Lower leg skin (tissue), 4 donors: Measurements from ENCODE around the gene ZMAT1. TPM values are rescaled to one million over a fixed set of nuclear protein-coding genes. Genes with fewer than 3 reads are reported as not detected.
A peak's percentile ranks its signal among the peaks of the same experiment; 100 is the strongest.
"Not testable (repeated sequence)": the region's sequence is repeated elsewhere in the genome, so short reads cannot be mapped to it uniquely, and the experiment has no call there.

Experiments used
- DNase-seq, 2 donors: peaks; one replicate each; pipeline ENCODE4 v3.0.0-alpha.2; 2019; ENCODE audit warnings: low spot score in 2 of 2
- H3K4me3 ChIP-seq: fragments of 200-600 bp; sonication (generic); 2 replicates; pipeline ENCODE4 v1.5.1; 2017; ENCODE audit warnings: mild to moderate bottlenecking, low read depth; ENCODE audit not compliant: poor library complexity, severe bottlenecking
- POLR2A ChIP-seq, 2 donors: fragments of 450-650 bp; IDR thresholded peaks; one replicate each; pipeline ENCODE4 v1.6.1; 2016 to 2017; ENCODE audit warnings: antibody characterized with exemption in 2 of 2, mild to moderate bottlenecking in 1 of 2, moderate library complexity in 1 of 2
- WGBS, 2 donors: methylation state at CpG; one replicate each; pipeline ENCODE4 v1.1.5; 2018; 5-methylcytosine and 5-hydroxymethylcytosine counted together
- intact Hi-C: fragments of 100-400 bp; cut with DNase I; formaldehyde crosslinking; loops from one replicate; pipeline ENCODE4 v1.15.0; 2023; ENCODE audit warnings: low total_unique reads
- total RNA-seq, 4 donors: library from RNA; depleted of rRNA; stranded (reverse); fragments of >200 nt; gene quantifications; one replicate each; pipeline ENCODE4 v1.1.0, GENCODE V29; 2016
- TF ChIP-seq, protein P1 (sequence below), 3 donors: fragments of 450-650 bp; IDR thresholded peaks; one replicate each; pipeline ENCODE4 v1.5.1; 2016; ENCODE audit warnings: antibody characterized with exemption in 3 of 3, mild to moderate bottlenecking in 3 of 3, moderate library complexity in 2 of 3

Gene ZMAT1
- 1 to 10 TPM; 2.2 to 2.8 (median 2.6) TPM for total RNA-seq

GRCh38 chrX:101931488-101932248 lies at the start of gene ZMAT1:
ZMAT1 (minus strand) TSS chrX:101932027; CDS start chrX:101932008, 19 bp downstream.
- intact Hi-C loops: no loop called here
- TF ChIP-seq POLR2A (IDR thresholded peaks at IDR 0.05): peak in 1 of 2 donors; percentile 63
- TF ChIP-seq, protein P1, sequence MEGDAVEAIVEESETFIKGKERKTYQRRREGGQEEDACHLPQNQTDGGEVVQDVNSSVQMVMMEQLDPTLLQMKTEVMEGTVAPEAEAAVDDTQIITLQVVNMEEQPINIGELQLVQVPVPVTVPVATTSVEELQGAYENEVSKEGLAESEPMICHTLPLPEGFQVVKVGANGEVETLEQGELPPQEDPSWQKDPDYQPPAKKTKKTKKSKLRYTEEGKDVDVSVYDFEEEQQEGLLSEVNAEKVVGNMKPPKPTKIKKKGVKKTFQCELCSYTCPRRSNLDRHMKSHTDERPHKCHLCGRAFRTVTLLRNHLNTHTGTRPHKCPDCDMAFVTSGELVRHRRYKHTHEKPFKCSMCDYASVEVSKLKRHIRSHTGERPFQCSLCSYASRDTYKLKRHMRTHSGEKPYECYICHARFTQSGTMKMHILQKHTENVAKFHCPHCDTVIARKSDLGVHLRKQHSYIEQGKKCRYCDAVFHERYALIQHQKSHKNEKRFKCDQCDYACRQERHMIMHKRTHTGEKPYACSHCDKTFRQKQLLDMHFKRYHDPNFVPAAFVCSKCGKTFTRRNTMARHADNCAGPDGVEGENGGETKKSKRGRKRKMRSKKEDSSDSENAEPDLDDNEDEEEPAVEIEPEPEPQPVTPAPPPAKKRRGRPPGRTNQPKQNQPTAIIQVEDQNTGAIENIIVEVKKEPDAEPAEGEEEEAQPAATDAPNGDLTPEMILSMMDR (IDR thresholded peaks at IDR 0.05): no peak
- H3K4me3 ChIP-seq: peak within 1 kb of the TSS; percentile 48
- 0 to 49% methylated on average over 24 to 67 of the region's 74 CpGs for WGBS, 2 donors
- peak; percentile 90 to 98 for DNase-seq

GRCh38 chrX:101977106-101977505 lies 45.3 kb upstream of the ZMAT1 start:
- DNase-seq: no peak
- intact Hi-C loops: no loop called here
- TF ChIP-seq, protein P1 (IDR thresholded peaks at IDR 0.05): no peak
- no peak for TF ChIP-seq POLR2A (IDR thresholded peaks at IDR 0.05)
- H3K4me3 ChIP-seq: no peak overlapping the region

DNA sequence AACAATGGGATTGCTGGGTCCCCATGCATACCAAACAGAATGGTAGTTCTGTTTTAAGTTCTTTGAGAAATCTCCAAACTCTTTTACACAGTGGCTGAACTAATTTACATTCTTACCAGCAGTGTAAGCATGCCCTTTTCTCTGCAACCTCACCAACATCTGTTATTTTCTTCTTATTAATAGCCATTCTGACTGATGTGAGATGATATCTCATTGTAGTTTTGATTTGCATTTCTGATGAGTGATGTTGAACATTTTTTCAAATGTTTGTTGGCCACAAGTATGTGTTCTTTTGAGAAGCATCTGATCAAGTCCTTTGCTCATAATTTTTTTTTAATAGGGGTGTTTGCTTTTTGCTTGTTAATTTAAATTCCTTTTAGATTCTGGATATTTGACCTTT lies 41.2 kb upstream of the ZMAT1 start:
- intact Hi-C loops: no loop called here
- H3K4me3 ChIP-seq: no peak overlapping the region
- TF ChIP-seq, protein P1 (IDR thresholded peaks at IDR 0.05): no peak
- TF ChIP-seq POLR2A (IDR thresholded peaks at IDR 0.05): no peak
- DNase-seq: no peak

DNA sequence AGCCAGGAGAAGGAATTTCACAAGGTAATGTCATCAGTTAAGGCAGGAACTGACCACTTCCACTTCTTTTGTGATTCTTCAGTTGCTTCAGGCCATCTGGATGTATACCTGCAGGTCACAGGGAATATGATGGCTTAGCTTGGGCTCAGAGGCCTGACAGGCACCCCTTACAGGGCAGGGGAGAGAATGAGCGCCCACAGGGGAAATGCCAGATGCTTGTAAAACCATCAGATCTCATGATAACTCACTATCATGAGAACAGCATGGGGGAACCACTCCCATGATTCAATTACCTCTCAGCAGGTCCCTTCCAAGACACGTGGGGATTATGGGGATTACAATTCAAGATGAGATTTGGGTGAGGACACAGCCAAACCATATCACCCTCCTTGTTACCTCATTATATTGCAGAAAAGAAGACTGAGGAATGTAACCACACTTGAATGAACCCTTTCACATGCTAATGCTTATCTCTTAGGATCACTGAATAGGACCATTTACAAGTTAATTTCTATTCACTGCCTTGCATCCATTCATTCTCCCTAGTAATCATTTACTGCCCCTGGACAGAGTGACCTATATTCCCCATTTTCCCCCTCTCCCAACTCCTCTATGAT lies 33.2 kb upstream of the ZMAT1 start:
- DNase-seq, H3K4me3 ChIP-seq, intact Hi-C loops: not testable (repeated sequence)
- 40 to 75% methylated on average over 2 of the region's 2 CpGs for WGBS, 2 donors

- intact Hi-C loops: no loop called here
- DNase-seq: no peak
- 6 to 26% methylated on average over 1 of the region's 1 CpG for WGBS, 2 donors
- H3K4me3 ChIP-seq: no peak overlapping the region
- no peak for TF ChIP-seq POLR2A (IDR thresholded peaks at IDR 0.05)
- TF ChIP-seq, protein P1 (IDR thresholded peaks at IDR 0.05): no peak
These were observed 26.3 kb upstream of the ZMAT1 start for GRCh38 chrX:101958139-101958538.

DNA sequence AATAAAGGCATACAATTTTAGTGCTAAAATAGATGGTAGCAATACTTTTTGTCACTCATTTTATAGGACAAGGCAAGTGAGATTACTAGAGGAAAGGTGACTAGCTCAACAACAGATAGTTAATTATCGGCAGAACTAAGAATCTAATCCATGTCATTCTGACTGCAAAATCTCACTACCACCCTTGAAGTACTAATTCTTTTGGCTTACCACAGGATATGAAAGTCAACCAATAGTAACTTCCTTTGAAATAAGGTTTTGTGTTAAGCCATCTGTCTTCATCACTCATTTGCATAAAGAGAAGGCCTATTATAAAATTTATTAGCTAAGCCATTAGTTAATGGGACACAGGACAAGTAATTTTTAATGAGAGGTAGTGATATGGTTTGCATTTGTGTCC lies 25.3 kb upstream of the ZMAT1 start:
- WGBS, 2 donors: 85 to 88% methylated on average over 1 of the region's 1 CpG
- TF ChIP-seq, protein P1 (IDR thresholded peaks at IDR 0.05): no peak
- no peak for TF ChIP-seq POLR2A (IDR thresholded peaks at IDR 0.05)
- DNase-seq: no peak
- intact Hi-C loops: no loop called here
- H3K4me3 ChIP-seq: no peak overlapping the region
